Measurements from ENCODE around the gene GLI3. TPM values are rescaled to one million over a fixed set of nuclear protein-coding genes. Genes with fewer than 3 reads are reported as not detected.

GLI3 gene
- total RNA-seq, 2 experiments from 2014 or later: 0.28 to 0.36 TPM

GRCh38 chr7:42035210-42035609, 201.8 kb downstream of the GLI3 start:
- peaks cover 0 to 3% of the 10 kb centered on the region in 2 experiments for H3K27me3 ChIP-seq (ENCODE audit: control insufficient read depth in 1 of 2, insufficient read depth in 2 of 2, low read length in 2 of 2)
- intact Hi-C loops (cut with DNase I, micrococcal nuclease): no loop called here
- Mint-ChIP-seq H3K4me1 (ENCODE audit: low read depth) (no peaks in the 10 kb centered on the region), H3K4me3 (no peak overlapping the region), H3K27me3 (peaks cover 9% of the 10 kb centered on the region), H3K36me3 (ENCODE audit: low read depth) (no peaks in the 10 kb centered on the region), H3K27ac (no peak overlapping the region), H3K9me3 (no peaks in the 10 kb centered on the region)
- no peak for ATAC-seq (ENCODE audit: poor library complexity)
- ChIA-PET CTCF (no interaction called here), POLR2A (no interaction called here)
- H3K36me3 ChIP-seq (ENCODE audit: insufficient read depth, low read length): no peaks in the 10 kb centered on the region
- H3K9me3 ChIP-seq (ENCODE audit: control insufficient read depth in 1 of 2, insufficient read depth in 1 of 2, low read length in 2 of 2): no peaks in the 10 kb centered on the region
- DNase-seq: no peak
- no peak overlapping the region for H3K4me3 ChIP-seq (ENCODE audit: low read length)
- TF ChIP-seq CTCF (IDR thresholded peaks at IDR 0.05): no peak
- no peak overlapping the region for H3K27ac ChIP-seq (ENCODE audit: low read depth in 1 of 2, low read length in 2 of 2)
- no peaks in the 10 kb centered on the region for H3K4me1 ChIP-seq (ENCODE audit: insufficient read depth, low read length)

GRCh38 chr7:42033480-42033879, 203.5 kb downstream of the GLI3 start:
- H3K27me3 Mint-ChIP-seq: peaks cover 4% of the 10 kb centered on the region
- no peaks in the 10 kb centered on the region for H3K4me1 ChIP-seq (ENCODE audit: insufficient read depth, low read length)
- ATAC-seq (ENCODE audit: poor library complexity) (no peak), DNase-seq (no peak)
- H3K27ac Mint-ChIP-seq: no peak overlapping the region
- ChIA-PET CTCF (no interaction called here), POLR2A (no interaction called here)
- no peaks in the 10 kb centered on the region for H3K4me1 Mint-ChIP-seq (ENCODE audit: low read depth)
- intact Hi-C loops (cut with DNase I, micrococcal nuclease): no loop called here
- H3K4me3 Mint-ChIP-seq: no peak overlapping the region
- TF ChIP-seq CTCF (IDR thresholded peaks at IDR 0.05): no peak
- no peak overlapping the region for H3K4me3 ChIP-seq (ENCODE audit: low read length)
- H3K27me3 ChIP-seq (ENCODE audit: control insufficient read depth in 1 of 2, insufficient read depth in 2 of 2, low read length in 2 of 2): peaks cover 0 to 3% of the 10 kb centered on the region in 2 experiments
- H3K27ac ChIP-seq (ENCODE audit: low read depth in 1 of 2, low read length in 2 of 2): no peak overlapping the region
- no peaks in the 10 kb centered on the region for H3K9me3 Mint-ChIP-seq
- no peaks in the 10 kb centered on the region for H3K36me3 Mint-ChIP-seq (ENCODE audit: low read depth)
- H3K9me3 ChIP-seq (ENCODE audit: control insufficient read depth in 1 of 2, insufficient read depth in 1 of 2, low read length in 2 of 2): peaks cover 0 to 5% of the 10 kb centered on the region in 2 experiments
- H3K36me3 ChIP-seq (ENCODE audit: insufficient read depth, low read length): no peaks in the 10 kb centered on the region

GRCh38 chr7:42029405-42029804, 207.6 kb downstream of the GLI3 start:
- CTCF ChIA-PET: no interaction called here
- no peaks in the 10 kb centered on the region for H3K4me1 Mint-ChIP-seq (ENCODE audit: low read depth)
- Histone ChIP-seq H3K4me3 (ENCODE audit: low read length) (no peak overlapping the region), H3K27me3 (ENCODE audit: control insufficient read depth in 1 of 2, insufficient read depth in 2 of 2, low read length in 2 of 2) (peaks cover 0 to 1% of the 10 kb centered on the region in 2 experiments), H3K27ac (ENCODE audit: low read depth in 1 of 2, low read length in 2 of 2) (no peak overlapping the region), H3K9me3 (ENCODE audit: control insufficient read depth in 1 of 2, insufficient read depth in 1 of 2, low read length in 2 of 2) (peaks cover 0 to 5% of the 10 kb centered on the region in 2 experiments), H3K36me3 (ENCODE audit: insufficient read depth, low read length) (no peaks in the 10 kb centered on the region), H3K4me1 (ENCODE audit: insufficient read depth, low read length) (no peaks in the 10 kb centered on the region)
- DNase-seq (no peak), ATAC-seq (ENCODE audit: poor library complexity) (no peak)
- H3K4me3 Mint-ChIP-seq: no peak overlapping the region
- H3K27me3 Mint-ChIP-seq: peaks cover 2% of the 10 kb centered on the region
- no peaks in the 10 kb centered on the region for H3K36me3 Mint-ChIP-seq (ENCODE audit: low read depth)
- POLR2A ChIA-PET: no interaction called here
- no peak for TF ChIP-seq CTCF (IDR thresholded peaks at IDR 0.05)
- intact Hi-C loops (cut with DNase I, micrococcal nuclease): no loop called here
- no peak overlapping the region for H3K27ac Mint-ChIP-seq
- no peaks in the 10 kb centered on the region for H3K9me3 Mint-ChIP-seq
